SIG-M5 treated with dmso at 0.1 percent for 504 hours (cell line): ENCODE data around the gene MAGI3.
"Not testable (repeated sequence)": the region's sequence is repeated elsewhere in the genome, so short reads cannot be mapped to it uniquely, and the experiment has no call there.

Source experiments
- DNase-seq: peaks from one replicate; lab custom pipeline; 2025; ENCODE audit not compliant: unreplicated experiment; lab: John Stamatoyannopoulos, UW

MAGI3 gene

GRCh38 chr1:113557187-113557586 is 166.9 kb downstream of the MAGI3 start:
- no peak for DNase-seq

- no peak for DNase-seq
Observed at GRCh38 chr1:113565621-113566020, 175.3 kb downstream of the MAGI3 start.

GRCh38 chr1:113567427-113567826 is 177.1 kb downstream of the MAGI3 start:
- no peak for DNase-seq

GRCh38 chr1:113575744-113576260 is 185.5 kb downstream of the MAGI3 start:
- not testable (repeated sequence) for DNase-seq

- DNase-seq = no peak
Observed at GRCh38 chr1:113576271-113576670, 186.0 kb downstream of the MAGI3 start.

- DNase-seq = peak; percentile 19
Observed at GRCh38 chr1:113579256-113580018, 189.1 kb downstream of the MAGI3 start.

GRCh38 chr1:113581323-113581722 is 191.0 kb downstream of the MAGI3 start:
- DNase-seq = no peak

GRCh38 chr1:113582084-113582483 is 191.8 kb downstream of the MAGI3 start:
- no peak for DNase-seq

GRCh38 chr1:113587475-113587874 is 197.2 kb downstream of the MAGI3 start:
- no peak for DNase-seq

GRCh38 chr1:113592230-113592629 is 201.9 kb downstream of the MAGI3 start:
- DNase-seq = no peak

GRCh38 chr1:113593550-113594297 is 203.4 kb downstream of the MAGI3 start:
- no peak for DNase-seq

- not testable (repeated sequence) for DNase-seq
Observed at GRCh38 chr1:113604466-113604865, 214.2 kb downstream of the MAGI3 start.

GRCh38 chr1:113605146-113605545 is 214.8 kb downstream of the MAGI3 start:
- no peak for DNase-seq

GRCh38 chr1:113608399-113608798 is 218.1 kb downstream of the MAGI3 start:
- DNase-seq = no peak

- DNase-seq = no peak
Observed at GRCh38 chr1:113610372-113610771, 220.1 kb downstream of the MAGI3 start.

- DNase-seq = no peak
Observed at GRCh38 chr1:113615425-113615824, 225.1 kb downstream of the MAGI3 start.

GRCh38 chr1:113616156-113616555 is 225.8 kb downstream of the MAGI3 start:
- no peak for DNase-seq

- DNase-seq = no peak
Observed at GRCh38 chr1:113617438-113618141, 227.3 kb downstream of the MAGI3 start.

GRCh38 chr1:113628997-113629396 is 238.7 kb downstream of the MAGI3 start:
- no peak for DNase-seq

- no peak for DNase-seq
Observed at GRCh38 chr1:113630340-113631327, 240.3 kb downstream of the MAGI3 start.
